NB4 (cell line): Measurements from ENCODE around the gene ARHGEF38.

Experiments used
- CTCF ChIP-seq: IDR thresholded peaks from one replicate; pipeline ENCODE4 v1.5.1; 2012; ENCODE audit warnings: low read depth, low read length
- POLR2A ChIP-seq: IDR thresholded peaks from 2 replicates; pipeline ENCODE4 v1.6.1; 2011; ENCODE audit warnings: mild to moderate bottlenecking; ENCODE audit not compliant: insufficient read length; ENCODE audit errors: extremely low read depth

GRCh38 chr4:105625214-105625613, 72.8 kb downstream of the ARHGEF38 start:
- TF ChIP-seq CTCF, result no peak
- TF ChIP-seq POLR2A, result no peak
